Esophagus squamous epithelium (tissue), 4 donors: ENCODE results near the gene NPPB.

ENCODE experiments used
- POLR2A ChIP-seq, 4 donors: fragments of 450-650 bp; IDR thresholded peaks; one replicate each; pipeline ENCODE4 v1.6.1; 2017; ENCODE audit warnings: antibody characterized with exemption in 4 of 4, mild to moderate bottlenecking in 4 of 4, moderate library complexity in 3 of 4
- TF ChIP-seq, protein P1 (sequence below), 6 experiments: fragments of 450-650 bp in 4 of 6; fragments of 200-600 bp in 2 of 6; sonication (generic) in 2 of 6; IDR thresholded peaks; one replicate each; pipeline ENCODE4 v1.5.1; 2016 to 2019; ENCODE audit warnings: antibody characterized with exemption in 6 of 6, mild to moderate bottlenecking in 4 of 6, moderate library complexity in 4 of 6

DNA sequence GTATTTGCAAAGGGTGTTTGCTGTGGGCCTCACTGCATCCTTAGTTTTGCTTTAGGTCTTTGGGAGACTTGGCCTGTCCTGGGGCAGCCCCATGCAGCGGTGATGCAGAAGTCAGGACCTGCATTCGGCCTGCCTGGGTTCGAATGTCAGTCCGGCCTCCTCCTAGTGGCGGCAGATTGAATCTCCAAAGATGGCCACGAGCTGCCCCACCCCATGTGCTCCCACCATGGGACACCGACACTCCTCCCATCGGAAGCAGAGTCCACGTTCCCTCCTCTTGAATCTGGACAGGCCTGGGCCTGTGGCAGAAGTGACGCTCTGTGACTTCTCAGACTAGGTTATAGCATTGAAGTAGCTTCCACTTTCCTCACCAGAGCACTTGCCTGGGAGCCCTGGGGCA lies 16.3 kb upstream of the NPPB start:
- TF ChIP-seq, protein P1, sequence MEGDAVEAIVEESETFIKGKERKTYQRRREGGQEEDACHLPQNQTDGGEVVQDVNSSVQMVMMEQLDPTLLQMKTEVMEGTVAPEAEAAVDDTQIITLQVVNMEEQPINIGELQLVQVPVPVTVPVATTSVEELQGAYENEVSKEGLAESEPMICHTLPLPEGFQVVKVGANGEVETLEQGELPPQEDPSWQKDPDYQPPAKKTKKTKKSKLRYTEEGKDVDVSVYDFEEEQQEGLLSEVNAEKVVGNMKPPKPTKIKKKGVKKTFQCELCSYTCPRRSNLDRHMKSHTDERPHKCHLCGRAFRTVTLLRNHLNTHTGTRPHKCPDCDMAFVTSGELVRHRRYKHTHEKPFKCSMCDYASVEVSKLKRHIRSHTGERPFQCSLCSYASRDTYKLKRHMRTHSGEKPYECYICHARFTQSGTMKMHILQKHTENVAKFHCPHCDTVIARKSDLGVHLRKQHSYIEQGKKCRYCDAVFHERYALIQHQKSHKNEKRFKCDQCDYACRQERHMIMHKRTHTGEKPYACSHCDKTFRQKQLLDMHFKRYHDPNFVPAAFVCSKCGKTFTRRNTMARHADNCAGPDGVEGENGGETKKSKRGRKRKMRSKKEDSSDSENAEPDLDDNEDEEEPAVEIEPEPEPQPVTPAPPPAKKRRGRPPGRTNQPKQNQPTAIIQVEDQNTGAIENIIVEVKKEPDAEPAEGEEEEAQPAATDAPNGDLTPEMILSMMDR (IDR thresholded peaks at IDR 0.05), result no peak
- TF ChIP-seq POLR2A (IDR thresholded peaks at IDR 0.05), result no peak
